ENCODE measurements around the gene ZFYVE28.

The ZFYVE28 gene

DNA sequence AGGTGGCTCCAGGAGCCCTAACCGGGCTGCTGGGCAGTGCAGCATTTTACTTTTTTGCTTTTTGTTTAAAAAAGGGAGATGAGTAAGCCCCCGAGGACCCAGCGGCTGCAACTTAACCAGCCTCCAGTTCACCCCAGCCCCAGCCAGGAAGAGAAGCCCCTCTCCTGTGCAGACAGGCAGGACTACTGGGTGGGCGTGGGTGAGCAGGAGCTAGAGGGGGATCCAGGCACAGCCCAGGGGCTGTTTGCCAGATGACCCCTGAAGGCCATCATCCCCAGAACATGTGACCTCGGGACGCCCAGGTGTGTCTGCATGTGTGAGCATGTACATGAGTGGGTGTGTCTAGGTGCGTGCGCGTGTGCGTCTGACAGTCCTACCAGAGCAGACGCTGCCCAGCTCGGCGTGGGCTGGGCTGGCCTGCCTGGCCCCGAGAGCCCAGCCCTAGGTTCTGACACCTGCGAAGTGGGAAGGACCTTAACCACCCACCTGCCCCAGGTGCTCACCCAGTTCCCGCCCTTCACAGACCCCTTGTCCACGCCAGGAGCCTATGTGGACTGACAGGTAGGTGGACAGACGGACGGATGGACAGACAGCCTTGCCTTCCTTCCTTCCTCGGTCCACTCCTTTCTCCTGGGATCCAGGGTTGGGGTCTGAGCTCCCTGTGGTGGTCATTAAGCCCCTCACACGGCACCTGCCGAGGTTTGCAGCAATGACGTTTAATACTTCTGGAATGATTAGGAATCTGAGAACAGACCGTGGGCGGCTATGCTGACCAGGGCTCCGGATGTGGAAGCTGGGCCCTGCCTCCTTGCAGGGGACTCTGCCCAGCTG is 168.7 kb downstream of the ZFYVE28 start:
- H3K27ac ChIP-seq (ENCODE audit: low read depth, low read length): no peak overlapping the region
- H3K79me2 ChIP-seq (ENCODE audit: insufficient read depth, low read length): no peaks in the 10 kb centered on the region
- H3K27me3 ChIP-seq (ENCODE audit: low read length): no peaks in the 10 kb centered on the region

GRCh38 chr4:2248821-2249261 is 169.6 kb downstream of the ZFYVE28 start:
- H3K27ac ChIP-seq (ENCODE audit: low read depth, low read length): no peak overlapping the region

More for the DNA sequence above, 168.7 kb downstream of the ZFYVE28 start:
- no peaks in the 10 kb centered on the region for H3F3A ChIP-seq (ENCODE audit: insufficient read depth)
- no peaks in the 10 kb centered on the region for H3K9me2 ChIP-seq (replicated peaks; ENCODE audit: insufficient read depth, low read length)
- H3K9ac ChIP-seq (ENCODE audit: low read length): no peak overlapping the region
- TF ChIP-seq, protein P1, sequence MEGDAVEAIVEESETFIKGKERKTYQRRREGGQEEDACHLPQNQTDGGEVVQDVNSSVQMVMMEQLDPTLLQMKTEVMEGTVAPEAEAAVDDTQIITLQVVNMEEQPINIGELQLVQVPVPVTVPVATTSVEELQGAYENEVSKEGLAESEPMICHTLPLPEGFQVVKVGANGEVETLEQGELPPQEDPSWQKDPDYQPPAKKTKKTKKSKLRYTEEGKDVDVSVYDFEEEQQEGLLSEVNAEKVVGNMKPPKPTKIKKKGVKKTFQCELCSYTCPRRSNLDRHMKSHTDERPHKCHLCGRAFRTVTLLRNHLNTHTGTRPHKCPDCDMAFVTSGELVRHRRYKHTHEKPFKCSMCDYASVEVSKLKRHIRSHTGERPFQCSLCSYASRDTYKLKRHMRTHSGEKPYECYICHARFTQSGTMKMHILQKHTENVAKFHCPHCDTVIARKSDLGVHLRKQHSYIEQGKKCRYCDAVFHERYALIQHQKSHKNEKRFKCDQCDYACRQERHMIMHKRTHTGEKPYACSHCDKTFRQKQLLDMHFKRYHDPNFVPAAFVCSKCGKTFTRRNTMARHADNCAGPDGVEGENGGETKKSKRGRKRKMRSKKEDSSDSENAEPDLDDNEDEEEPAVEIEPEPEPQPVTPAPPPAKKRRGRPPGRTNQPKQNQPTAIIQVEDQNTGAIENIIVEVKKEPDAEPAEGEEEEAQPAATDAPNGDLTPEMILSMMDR (IDR thresholded peaks at IDR 0.05; ENCODE audit: insufficient read depth, low read length, poor library complexity, severe bottlenecking): no peak
- no peak for TF ChIP-seq EZH2phosphoT487 (conservative IDR thresholded peaks at IDR 0.05; ENCODE audit: low read length)
- H4K20me1 ChIP-seq (ENCODE audit: low read depth, low read length): no peaks in the 10 kb centered on the region
- no peaks in the 10 kb centered on the region for H3K9me3 ChIP-seq (ENCODE audit: insufficient read depth, low read length)
- H3K4me2 ChIP-seq (ENCODE audit: low read depth, low read length, poor library complexity, severe bottlenecking): no peak overlapping the region
- H2AFZ ChIP-seq (ENCODE audit: low read depth, low read length, severe bottlenecking): no peak overlapping the region
- no peak overlapping the region for H3K4me3 ChIP-seq (ENCODE audit: insufficient read depth, low read length, poor library complexity, severe bottlenecking)
- no peaks in the 10 kb centered on the region for H3K36me3 ChIP-seq (ENCODE audit: low read length)

GRCh38 chr4:2248044-2248780 is 170.2 kb downstream of the ZFYVE28 start:
- Histone ChIP-seq H3K9me2 (replicated peaks; ENCODE audit: insufficient read depth, low read length) (no peaks in the 10 kb centered on the region), H3K9me3 (ENCODE audit: insufficient read depth, low read length) (no peaks in the 10 kb centered on the region), H3K4me2 (ENCODE audit: low read depth, low read length, poor library complexity, severe bottlenecking) (no peak overlapping the region), H2AFZ (ENCODE audit: low read depth, low read length, severe bottlenecking) (no peak overlapping the region), H3K79me2 (ENCODE audit: insufficient read depth, low read length) (no peaks in the 10 kb centered on the region), H3K4me3 (ENCODE audit: insufficient read depth, low read length, poor library complexity, severe bottlenecking) (no peak overlapping the region), H3K36me3 (ENCODE audit: low read length) (no peaks in the 10 kb centered on the region), H3F3A (ENCODE audit: insufficient read depth) (no peaks in the 10 kb centered on the region), H3K9ac (ENCODE audit: low read length) (no peak overlapping the region), H3K27me3 (ENCODE audit: low read length) (no peaks in the 10 kb centered on the region), H4K20me1 (ENCODE audit: low read depth, low read length) (no peaks in the 10 kb centered on the region), H3K27ac (ENCODE audit: low read depth, low read length) (no peak overlapping the region)
- TF ChIP-seq EZH2phosphoT487 (conservative IDR thresholded peaks at IDR 0.05; ENCODE audit: low read length): no peak
- TF ChIP-seq, protein P1 (IDR thresholded peaks at IDR 0.05; ENCODE audit: insufficient read depth, low read length, poor library complexity, severe bottlenecking): no peak

More at GRCh38 chr4:2248821-2249261, 169.6 kb downstream of the ZFYVE28 start:
- TF ChIP-seq, protein P1 (IDR thresholded peaks at IDR 0.05; ENCODE audit: insufficient read depth, low read length, poor library complexity, severe bottlenecking): no peak
- no peak for TF ChIP-seq EZH2phosphoT487 (conservative IDR thresholded peaks at IDR 0.05; ENCODE audit: low read length)
- H3K4me3 ChIP-seq (ENCODE audit: insufficient read depth, low read length, poor library complexity, severe bottlenecking): no peak overlapping the region
- no peaks in the 10 kb centered on the region for H3K79me2 ChIP-seq (ENCODE audit: insufficient read depth, low read length)
- no peak overlapping the region for H3K4me2 ChIP-seq (ENCODE audit: low read depth, low read length, poor library complexity, severe bottlenecking)
- H3K9me3 ChIP-seq (ENCODE audit: insufficient read depth, low read length): no peaks in the 10 kb centered on the region
- no peaks in the 10 kb centered on the region for H4K20me1 ChIP-seq (ENCODE audit: low read depth, low read length)
- H2AFZ ChIP-seq (ENCODE audit: low read depth, low read length, severe bottlenecking): no peak overlapping the region
- no peaks in the 10 kb centered on the region for H3F3A ChIP-seq (ENCODE audit: insufficient read depth)
- H3K27me3 ChIP-seq (ENCODE audit: low read length): no peaks in the 10 kb centered on the region
- H3K9me2 ChIP-seq (replicated peaks; ENCODE audit: insufficient read depth, low read length): no peaks in the 10 kb centered on the region
- H3K9ac ChIP-seq (ENCODE audit: low read length): no peak overlapping the region
- H3K36me3 ChIP-seq (ENCODE audit: low read length): no peaks in the 10 kb centered on the region

Measured in SU-DHL-6 (cell line).